SH-SY5Y (cell line): ENCODE measurements around the gene COL6A1.

Source experiments
- GATA2 ChIP-seq: IDR thresholded peaks from 2 replicates; pipeline ENCODE4 v1.6.1; 2011; ENCODE audit warnings: mild to moderate bottlenecking, low read depth, low read length
- GATA3 ChIP-seq: IDR thresholded peaks from 2 replicates; pipeline ENCODE4 v1.6.1; 2011; ENCODE audit warnings: low read depth, mild to moderate bottlenecking, low read length, moderate library complexity

DNA sequence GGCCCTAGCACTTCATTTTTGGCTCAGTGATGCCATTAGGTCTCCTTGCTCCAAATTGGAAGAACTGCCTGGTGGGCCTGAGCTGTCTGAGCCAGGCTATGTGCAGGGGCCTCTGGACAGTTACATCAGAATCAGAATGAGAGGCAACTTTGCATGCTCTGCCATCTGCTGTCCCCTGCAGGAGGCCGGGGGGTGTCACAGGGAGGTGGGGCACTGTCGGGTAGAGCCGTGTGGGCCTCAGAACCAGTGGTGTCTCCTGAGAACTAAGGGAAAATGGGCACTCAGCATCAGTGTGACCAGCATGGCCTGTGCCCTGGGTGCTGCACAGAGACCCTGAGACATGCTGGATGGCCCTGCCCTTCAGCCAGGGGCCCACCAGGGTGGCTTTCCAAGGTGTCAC lies 47.0 kb upstream of the COL6A1 start:
- TF ChIP-seq GATA2, result no peak
- TF ChIP-seq GATA3, result no peak
